Mesothelial cell of epicardium (in vitro differentiated cells): ENCODE results near the gene SPTLC2. TPM values are rescaled to one million over a fixed set of nuclear protein-coding genes. Genes with fewer than 3 reads are reported as not detected.

Experiments
- DNase-seq, 2 experiments: peaks; one replicate each; pipeline ENCODE4 v3.0.0; 2021; ENCODE audit warnings: low spot score in 2 of 2; ENCODE audit not compliant: unreplicated experiment in 2 of 2
- H3K27ac Mint-ChIP-seq: 2 replicates; pipeline ENCODE4 v1.8.0; 2021; ENCODE audit warnings: mixed read lengths
- H3K27me3 Mint-ChIP-seq: 2 replicates; pipeline ENCODE4 v1.8.0; 2021; ENCODE audit warnings: low read depth, mixed read lengths
- H3K36me3 Mint-ChIP-seq: 2 replicates; pipeline ENCODE4 v1.8.0; 2021; ENCODE audit warnings: mixed read lengths
- H3K4me1 Mint-ChIP-seq: 2 replicates; pipeline ENCODE4 v1.8.0; 2021; ENCODE audit warnings: mixed read lengths
- H3K4me3 Mint-ChIP-seq: 2 replicates; pipeline ENCODE4 v1.8.0; 2021; ENCODE audit warnings: mild to moderate bottlenecking, moderate library complexity, mixed read lengths
- H3K9me3 Mint-ChIP-seq: 2 replicates; pipeline ENCODE4 v1.8.0; 2021; ENCODE audit warnings: mixed read lengths
- CTCF ChIP-seq: fragments of 200-600 bp; sonication (generic); IDR thresholded peaks from one replicate; pipeline ENCODE4 v1.5.0; 2021; ENCODE audit warnings: antibody characterized with exemption; ENCODE audit not compliant: unreplicated experiment
- total RNA-seq: library from RNA; stranded (reverse); gene quantifications from 3 replicates; pipeline ENCODE4 v1.2.1, GENCODE V29; 2021

SPTLC2 gene
- total RNA-seq, 1 donor from 2014 or later = 36.6 TPM

GRCh38 chr14:77630111-77630510 is 13.7 kb upstream of the SPTLC2 start:
- no peak overlapping the region for H3K4me3 Mint-ChIP-seq
- no peak for DNase-seq
- no peaks in the 10 kb centered on the region for H3K36me3 Mint-ChIP-seq
- no peak overlapping the region for H3K27ac Mint-ChIP-seq
- H3K27me3 Mint-ChIP-seq = no peaks in the 10 kb centered on the region
- TF ChIP-seq CTCF = no peak
- peaks cover 27% of the 10 kb centered on the region for H3K9me3 Mint-ChIP-seq
- H3K4me1 Mint-ChIP-seq = no peaks in the 10 kb centered on the region

DNA sequence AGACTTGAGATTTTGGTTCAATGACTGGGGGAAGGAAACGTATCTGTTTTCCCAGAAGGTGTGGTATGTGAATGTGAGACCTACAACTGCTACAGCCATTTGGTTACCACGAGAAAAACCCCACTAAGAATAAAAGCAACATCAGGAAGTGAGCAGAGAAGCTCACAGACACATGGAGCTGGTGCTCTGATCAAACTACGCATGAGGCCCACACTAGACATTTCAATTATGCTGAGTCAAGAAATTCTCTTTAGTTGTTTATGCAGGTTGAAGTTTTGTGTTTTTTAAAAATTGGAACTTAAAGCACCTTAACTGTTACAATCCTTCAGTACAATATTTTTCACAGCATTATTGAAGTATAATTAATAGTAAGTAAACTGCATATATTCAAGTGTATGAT is 8.9 kb upstream of the SPTLC2 start:
- Mint-ChIP-seq H3K4me3 (no peak overlapping the region), H3K4me1 (peaks cover 2% of the 10 kb centered on the region), H3K9me3 (peaks cover 17% of the 10 kb centered on the region), H3K36me3 (no peaks in the 10 kb centered on the region), H3K27me3 (peaks cover 5% of the 10 kb centered on the region), H3K27ac (no peak overlapping the region)
- DNase-seq = no peak
- no peak for TF ChIP-seq CTCF

DNA sequence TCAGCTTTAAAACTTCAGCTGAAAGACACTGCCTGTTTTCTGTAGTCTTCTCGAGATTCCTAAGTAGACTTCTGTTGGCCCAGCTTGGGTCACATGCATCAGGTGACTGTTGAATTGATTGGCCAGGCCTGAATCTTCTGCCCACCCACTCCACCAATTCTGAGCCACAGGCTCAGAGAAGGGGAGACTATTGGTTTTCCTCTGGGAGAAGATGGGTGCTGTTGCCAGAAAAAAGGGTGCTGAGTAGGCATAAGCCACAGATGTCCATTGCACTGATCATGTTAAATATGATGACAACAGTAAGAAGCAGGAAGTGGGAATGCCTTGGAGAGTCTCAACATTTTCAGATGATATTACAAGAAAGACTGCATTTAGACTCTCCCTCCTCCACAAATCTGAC is 6.8 kb upstream of the SPTLC2 start:
- H3K4me1 Mint-ChIP-seq = peaks cover 2% of the 10 kb centered on the region
- peaks cover under 1% of the 10 kb centered on the region for H3K9me3 Mint-ChIP-seq
- H3K4me3 Mint-ChIP-seq = no peak overlapping the region
- no peak for DNase-seq
- no peak for TF ChIP-seq CTCF
- H3K27me3 Mint-ChIP-seq = peaks cover 8% of the 10 kb centered on the region
- H3K27ac Mint-ChIP-seq = no peak overlapping the region
- no peaks in the 10 kb centered on the region for H3K36me3 Mint-ChIP-seq

DNA sequence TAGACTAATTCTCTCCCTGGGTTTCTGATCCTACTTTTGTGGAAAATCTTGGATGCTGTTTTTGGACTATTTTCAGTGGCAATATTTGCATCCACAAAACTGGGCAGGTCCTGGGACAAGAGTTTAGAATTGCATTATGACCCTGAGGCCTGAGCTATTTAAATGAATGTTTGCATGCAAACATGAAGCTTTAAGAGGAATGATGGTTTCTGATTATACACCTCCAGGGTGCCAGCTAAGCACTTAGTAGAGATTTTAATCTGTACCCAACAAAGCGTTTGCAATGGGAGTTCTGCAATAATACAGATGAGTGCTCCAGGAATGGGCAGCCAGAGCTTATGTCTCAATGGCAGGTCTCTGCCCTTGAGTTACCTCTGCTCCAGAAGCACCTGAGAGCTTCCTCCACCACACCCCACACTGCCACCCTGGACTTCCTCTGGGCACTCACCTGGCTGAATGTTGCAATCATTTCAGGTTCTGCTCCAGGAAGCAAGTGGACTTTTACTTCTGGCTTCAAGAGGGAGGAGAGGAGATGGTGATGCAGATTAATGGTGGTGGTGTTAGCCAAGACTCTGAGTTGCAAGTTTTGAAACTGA is 6.0 kb upstream of the SPTLC2 start:
- H3K36me3 Mint-ChIP-seq = no peaks in the 10 kb centered on the region
- DNase-seq = no peak
- H3K27me3 Mint-ChIP-seq = peaks cover 11% of the 10 kb centered on the region
- H3K4me3 Mint-ChIP-seq = no peak overlapping the region
- no peak for TF ChIP-seq CTCF
- H3K9me3 Mint-ChIP-seq = no peaks in the 10 kb centered on the region
- peaks cover 2% of the 10 kb centered on the region for H3K4me1 Mint-ChIP-seq
- no peak overlapping the region for H3K27ac Mint-ChIP-seq

DNA sequence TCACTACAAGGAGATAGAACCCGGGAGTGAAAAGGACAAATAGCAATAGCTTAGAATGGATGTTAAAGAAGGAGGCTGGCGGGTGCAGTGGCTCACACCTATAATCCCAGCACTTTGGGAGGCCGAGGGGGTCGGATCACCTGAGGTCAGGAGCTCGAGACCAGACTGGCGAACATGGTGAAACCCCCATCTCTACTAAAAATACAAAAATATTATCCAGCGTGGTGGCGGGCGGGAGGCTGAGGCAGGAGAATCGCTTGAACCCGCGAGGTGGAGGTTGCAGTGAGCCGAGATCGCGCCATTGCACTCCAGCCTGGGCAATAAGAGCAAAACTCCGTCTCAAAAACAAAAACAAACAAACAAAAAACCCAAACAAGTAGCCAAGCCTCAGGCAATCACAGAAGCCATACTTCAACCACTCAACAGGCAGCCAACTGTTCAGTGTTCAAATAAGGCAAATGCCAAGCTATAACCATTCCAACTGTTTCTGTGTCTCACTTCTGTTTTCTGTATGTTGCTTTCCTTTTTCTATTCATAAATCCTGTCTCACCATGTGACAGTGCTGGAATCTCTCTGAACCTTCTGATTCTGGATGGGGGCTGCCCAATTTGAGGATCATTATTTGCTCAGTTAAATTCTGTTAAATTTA is 3.9 kb upstream of the SPTLC2 start:
- peaks cover 11% of the 10 kb centered on the region for H3K27me3 Mint-ChIP-seq
- TF ChIP-seq CTCF = no peak

More for the DNA sequence above, 3.9 kb upstream of the SPTLC2 start:
- Mint-ChIP-seq H3K27ac (no peak overlapping the region), H3K9me3 (no peaks in the 10 kb centered on the region), H3K4me1 (peaks cover 10% of the 10 kb centered on the region), H3K4me3 (no peak overlapping the region), H3K36me3 (no peaks in the 10 kb centered on the region)
- no peak for DNase-seq
